Stimulated activated CD4-positive, alpha-beta T cell treated with anti-CD3 and anti-CD28 coated beads, Interleukin-1b, Interleukin-23, amount 100 ng/mL, for 24 hours (primary cell): ENCODE measurements around the gene CYB561.
"Not testable (repeated sequence)": the region's sequence is repeated elsewhere in the genome, so short reads cannot be mapped to it uniquely, and the experiment has no call there.

ENCODE experiments used
- DNase-seq, 4 experiments: peaks; one replicate each; pipeline ENCODE4 v3.0.0-alpha.2; 2020; ENCODE audit warnings: low read depth in 4 of 4, low spot score in 1 of 4

The CYB561 gene

GRCh38 chr17:63479495-63480184 is 33.5 kb upstream of the CYB561 start:
- DNase-seq: no peak

GRCh38 chr17:63478814-63479494 is 32.8 kb upstream of the CYB561 start:
- DNase-seq: peak; percentile 47 to 66 (median 56)

- DNase-seq: no peak
Measured at GRCh38 chr17:63477480-63478440, 31.7 kb upstream of the CYB561 start.

GRCh38 chr17:63476854-63477479 is 30.9 kb upstream of the CYB561 start, which contains the start of gene ACE:
Gene ACE (plus strand): TSS chr17:63477061. CDS start chr17:63477095, 34 bp downstream.
- peak in 1 of 4 experiments; percentile 8 for DNase-seq

GRCh38 chr17:63476459-63476853 is 30.4 kb upstream of the CYB561 start:
- no peak for DNase-seq

- DNase-seq: no peak
Measured at GRCh38 chr17:63475491-63476412, 29.6 kb upstream of the CYB561 start.

- no peak for DNase-seq
Measured at GRCh38 chr17:63474586-63475460, 28.7 kb upstream of the CYB561 start.

GRCh38 chr17:63474174-63474573 is 28.1 kb upstream of the CYB561 start:
- no peak for DNase-seq

GRCh38 chr17:63468099-63468498 is 22.0 kb upstream of the CYB561 start:
- not testable (repeated sequence) for DNase-seq

- DNase-seq: no peak
Measured at GRCh38 chr17:63464691-63465236, 18.7 kb upstream of the CYB561 start.

GRCh38 chr17:63463771-63464170 is 17.7 kb upstream of the CYB561 start:
- DNase-seq: no peak

GRCh38 chr17:63460018-63460417 is 13.9 kb upstream of the CYB561 start:
- DNase-seq: no peak

GRCh38 chr17:63458478-63458877 is 12.4 kb upstream of the CYB561 start:
- DNase-seq: no peak

- no peak for DNase-seq
Measured at GRCh38 chr17:63455417-63455816, 9.3 kb upstream of the CYB561 start.

- DNase-seq: no peak
Measured at GRCh38 chr17:63454915-63455314, 8.8 kb upstream of the CYB561 start.

- DNase-seq: not testable (repeated sequence)
Measured at GRCh38 chr17:63454357-63454756, 8.3 kb upstream of the CYB561 start.

- no peak for DNase-seq
Measured at GRCh38 chr17:63452962-63453551, 7.0 kb upstream of the CYB561 start.
